Keratinocyte (primary cell): ENCODE data around the gene ERCC8. TPM values are rescaled to one million over a fixed set of nuclear protein-coding genes. Genes with fewer than 3 reads are reported as not detected.

ENCODE experiments used
- DNase-seq: peaks from one replicate; pipeline ENCODE4 v3.0.0-alpha.2; 2011; ENCODE audit warnings: low read depth, missing footprints, low spot score
- FAIRE-seq: peaks from 2 replicates; lab custom pipeline; 2011; peaks lifted over from hg19 to GRCh38; lab: Jason Lieb, UNC
- H2AFZ ChIP-seq: 2 replicates; pipeline ENCODE4 v1.6.0; 2012; ENCODE audit warnings: low read length, control low read depth, inconsistent platforms; ENCODE audit not compliant: control insufficient read depth
- H3K27ac ChIP-seq: 2 replicates; pipeline ENCODE4 v1.5.1; 2011; ENCODE audit warnings: low read length; ENCODE audit not compliant: control insufficient read depth, insufficient read depth
- H3K27me3 ChIP-seq: 3 replicates; pipeline ENCODE4 v1.6.0; 2011; ENCODE audit warnings: low read length; ENCODE audit not compliant: control insufficient read depth, insufficient read depth; ENCODE audit errors: extremely low read depth
- H3K36me3 ChIP-seq, 2 experiments: 2 replicates in 1 of 2; 3 replicates in 1 of 2; pipeline ENCODE4 v1.5.1; 2011; ENCODE audit warnings: low read length in 2 of 2, mild to moderate bottlenecking in 1 of 2; ENCODE audit not compliant: control insufficient read depth in 2 of 2, insufficient read depth in 2 of 2; ENCODE audit errors: extremely low read depth in 1 of 2
- H3K4me1 ChIP-seq: 3 replicates; pipeline ENCODE4 v1.5.1; 2011; ENCODE audit warnings: low read length; ENCODE audit not compliant: control insufficient read depth, insufficient read depth; ENCODE audit errors: extremely low read depth
- H3K4me2 ChIP-seq: 3 replicates; pipeline ENCODE4 v1.6.0; 2011; ENCODE audit warnings: low read depth, low read length; ENCODE audit not compliant: control insufficient read depth, insufficient read depth; ENCODE audit errors: extremely low read depth
- H3K4me3 ChIP-seq, 3 experiments: fragments of 200-600 bp in 1 of 3; sonication (generic) in 1 of 3; 2 replicates in 2 of 3; 3 replicates in 1 of 3; pipeline ENCODE4 v1.5.1; 2011 to 2016; ENCODE audit warnings: low read length in 3 of 3, mild to moderate bottlenecking in 3 of 3, control low read depth in 2 of 3, inconsistent platforms in 1 of 3, low read depth in 1 of 3, mixed read lengths in 1 of 3, mixed run types in 1 of 3, moderate library complexity in 1 of 3; ENCODE audit not compliant: control insufficient read depth in 2 of 3, insufficient read depth in 2 of 3; ENCODE audit errors: extremely low read depth in 1 of 3
- H3K79me2 ChIP-seq: 2 replicates; pipeline ENCODE4 v1.6.0; 2012; ENCODE audit warnings: low read length; ENCODE audit not compliant: control insufficient read depth, insufficient read depth
- H3K9ac ChIP-seq: 3 replicates; pipeline ENCODE4 v1.6.0; 2011; ENCODE audit warnings: low read length; ENCODE audit not compliant: control insufficient read depth, insufficient read depth; ENCODE audit errors: extremely low read depth
- H3K9me1 ChIP-seq: 3 replicates; pipeline ENCODE4 v1.6.0; 2011; ENCODE audit warnings: low read length; ENCODE audit not compliant: control insufficient read depth, insufficient read depth; ENCODE audit errors: extremely low read depth
- H3K9me3 ChIP-seq: 2 replicates; pipeline ENCODE4 v1.5.1; 2012; ENCODE audit warnings: low read depth, low read length; ENCODE audit not compliant: control insufficient read depth
- H4K20me1 ChIP-seq: 3 replicates; pipeline ENCODE4 v1.6.0; 2011; ENCODE audit warnings: low read length; ENCODE audit not compliant: control insufficient read depth, insufficient read depth; ENCODE audit errors: extremely low read depth
- CTCF ChIP-seq, 3 experiments: IDR thresholded peaks in 1 of 3; conservative IDR thresholded peaks in 1 of 3; optimal IDR thresholded peaks in 1 of 3; 2 replicates in 2 of 3; 3 replicates in 1 of 3; pipeline versions ENCODE3 to v1.5.1; 2011; ENCODE audit warnings: low read length in 3 of 3, mild to moderate bottlenecking in 3 of 3, moderate library complexity in 2 of 3, control low read depth in 1 of 3, inconsistent platforms in 1 of 3; ENCODE audit not compliant: insufficient read depth in 2 of 3; ENCODE audit errors: extremely low read depth in 1 of 3
- EZH2 ChIP-seq: IDR thresholded peaks from one replicate; pipeline ENCODE4 v1.6.1; 2012; ENCODE audit warnings: inconsistent platforms, mild to moderate bottlenecking, low read length, moderate library complexity
- dilution Hi-C: fragments of 300-500 bp; cut with MboI; formaldehyde crosslinking; loops from one replicate; pipeline ENCODE4 v1.7.0; 2020; ENCODE audit warnings: low sequenced_read_pairs; ENCODE audit not compliant: extremely low pct_ligation_motif_present
- polyA plus RNA-seq, 5 experiments: library from polyadenylated mRNA; depleted of rRNA in 3 of 5; stranded (reverse) in 3 of 5; stranded (forward) in 1 of 5; unstranded in 1 of 5; fragments of >200 nt; gene quantifications; 1 replicate in 1 of 5; 2 replicates in 3 of 5; 3 replicates in 1 of 5; pipeline versions ENCODE4 v1.2.1 to v1.2.3, GENCODE V29; 2011 to 2012; ENCODE audit warnings: missing spikeins in 2 of 5, low read depth in 1 of 5, low replicate concordance in 1 of 5

ERCC8 gene
- polyA plus RNA-seq, 1 donor (not counting 4 experiments of a cell fraction or from before 2014, with no cell fraction given): 16.6 TPM

- Histone ChIP-seq H3K9me3 (no peaks in the 10 kb centered on the region), H3K27me3 (no peaks in the 10 kb centered on the region), H3K4me3 (no peak overlapping the region), H3K9ac (no peak overlapping the region), H3K36me3 (no peaks in the 10 kb centered on the region), H3K79me2 (peaks cover 50% of the 10 kb centered on the region), H3K4me1 (no peaks in the 10 kb centered on the region), H4K20me1 (no peaks in the 10 kb centered on the region), H3K4me2 (no peak overlapping the region), H3K27ac (no peak overlapping the region), H3K9me1 (no peaks in the 10 kb centered on the region), H2AFZ (no peak overlapping the region)
- FAIRE-seq: no peak
- dilution Hi-C loops: no loop called here
- no peak for TF ChIP-seq EZH2
- no peak for TF ChIP-seq CTCF (optimal IDR thresholded peaks at IDR 0.05 in 1 of 3, IDR thresholded peaks at IDR 0.05 in 1 of 3, conservative IDR thresholded peaks at IDR 0.05 in 1 of 3; ENCODE audit: extremely low read depth in 1 of 3, insufficient read depth in 2 of 3, low read length in 3 of 3)
- no peak for DNase-seq
Measured at GRCh38 chr5:60958712-60959111, 13.8 kb upstream of the ERCC8 start.

- Histone ChIP-seq H3K9me3 (no peaks in the 10 kb centered on the region), H3K27me3 (no peaks in the 10 kb centered on the region), H3K36me3 (no peaks in the 10 kb centered on the region), H3K79me2 (peaks cover 50% of the 10 kb centered on the region), H4K20me1 (no peaks in the 10 kb centered on the region), H3K9ac (no peak overlapping the region), H3K9me1 (no peaks in the 10 kb centered on the region), H3K4me2 (no peak overlapping the region), H2AFZ (no peak overlapping the region), H3K27ac (no peak overlapping the region), H3K4me1 (no peaks in the 10 kb centered on the region), H3K4me3 (no peak overlapping the region)
- dilution Hi-C loops: no loop called here
- no peak for DNase-seq
- FAIRE-seq: no peak
- no peak for TF ChIP-seq EZH2
- TF ChIP-seq CTCF (optimal IDR thresholded peaks at IDR 0.05 in 1 of 3, IDR thresholded peaks at IDR 0.05 in 1 of 3, conservative IDR thresholded peaks at IDR 0.05 in 1 of 3; ENCODE audit: extremely low read depth in 1 of 3, insufficient read depth in 2 of 3, low read length in 3 of 3): no peak
Measured at GRCh38 chr5:60958088-60958487, 13.2 kb upstream of the ERCC8 start.
